K562 (cell line): ENCODE results near the gene S100P. TPM values are rescaled to one million over a fixed set of nuclear protein-coding genes. Genes with fewer than 3 reads are reported as not detected.

Source experiments
- CCNT2 ChIP-seq: IDR thresholded peaks from 2 replicates; pipeline ENCODE4 v1.6.1; 2011; ENCODE audit warnings: borderline replicate concordance, low read depth, mild to moderate bottlenecking, moderate library complexity, mixed read lengths, low read length; ENCODE audit not compliant: insufficient read length; ENCODE audit errors: extremely low read depth
- SIN3B ChIP-seq: fragments of 450-650 bp; IDR thresholded peaks from 2 replicates; pipeline ENCODE4 v1.6.1; 2017; ENCODE audit warnings: low read depth, mild to moderate bottlenecking, moderate library complexity
- ZNF407 ChIP-seq: fragments of 450-650 bp; IDR thresholded peaks from 2 replicates; pipeline ENCODE4 v1.6.1; 2016; ENCODE audit warnings: low read depth
- ZNF589 ChIP-seq: fragments of 200-800 bp; sonication (Bioruptor generic); IDR thresholded peaks from 2 replicates; pipeline ENCODE4 v1.6.1; 2016; ENCODE audit warnings: low read depth, missing genetic modification characterization, missing compliant biosample characterization
- polyA plus RNA-seq, 8 experiments: library from polyadenylated mRNA; depleted of rRNA in 4 of 8; stranded (reverse) in 5 of 8; unstranded in 3 of 8; fragments of >200 nt; fragmentation: Nextera tagmentation in 2 of 8; fragmentation: Illumina TruSeq in 1 of 8; extraction: Ambion mirVana in 2 of 8; extraction: Trizol in 1 of 8; gene quantifications; 2 replicates each; pipeline versions ENCODE4 v1.2.1 to v1.2.3, GENCODE V29; 2011 to 2014; ENCODE audit warnings: inconsistent platforms in 1 of 8, missing spikeins in 1 of 8
- total RNA-seq, 7 experiments: library from RNA; depleted of rRNA in 6 of 7; stranded (reverse); fragments of >200 nt in 6 of 7; fragmentation: Illumina TruSeq in 2 of 7; extraction: Trizol in 2 of 7; gene quantifications; 2 replicates each; pipeline versions ENCODE4 v1.2.1 to v1.2.3, GENCODE V29; 2011 to 2021; ENCODE audit warnings: low replicate concordance in 1 of 7
- TF ChIP-seq, protein P1 (sequence below): sonication (generic); formaldehyde crosslinking; IDR thresholded peaks from 2 replicates; pipeline ENCODE4 v1.8.1; 2023; ENCODE audit warnings: mild to moderate bottlenecking, missing genetic modification reagents

The S100P gene
- total and polyA plus RNA-seq, 9 of the 15 experiments (the other 6 are each of a cell fraction or from before 2014, with no cell fraction given): 4.1 to 23.8 (median 7.5) TPM

DNA sequence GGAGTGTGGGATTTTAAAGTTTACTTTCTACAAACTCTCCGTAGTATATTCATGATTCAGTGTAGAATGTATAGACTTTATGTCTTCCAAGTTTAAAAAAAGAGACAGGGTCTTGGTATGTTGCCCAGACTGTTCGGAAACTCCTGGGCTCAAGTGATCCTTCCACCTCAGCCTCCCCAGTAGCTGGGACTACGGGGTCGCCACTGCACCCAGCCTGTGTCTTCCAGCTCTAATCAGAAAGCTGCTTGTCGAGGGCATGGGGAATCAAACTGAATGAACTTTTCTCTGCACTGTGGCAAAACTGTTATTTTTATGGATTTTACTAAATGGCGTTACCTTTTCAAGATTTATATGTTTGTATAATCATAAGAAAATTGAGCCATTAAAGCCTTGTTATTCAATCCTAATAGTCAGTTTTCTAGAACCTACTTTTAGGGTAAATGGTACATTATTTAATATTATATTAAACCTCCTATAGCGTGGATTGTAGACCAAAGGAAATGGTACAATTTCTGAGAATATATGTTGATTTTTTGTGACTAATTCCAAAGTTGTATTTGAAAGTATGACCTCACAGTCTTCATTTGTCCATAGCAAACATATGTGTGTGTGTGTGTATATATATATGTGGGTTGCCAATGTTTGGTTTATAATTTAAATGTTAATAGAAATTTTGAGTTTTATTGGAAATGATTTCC is 23.4 kb downstream of the S100P start (continued):
- TF ChIP-seq ZNF589 (CRISPR knock-in tag) (no peak), CCNT2 (no peak), SIN3B (no peak), ZNF407 (no peak; the same call in 1 of the 2 replicates)
- TF ChIP-seq, protein P1, sequence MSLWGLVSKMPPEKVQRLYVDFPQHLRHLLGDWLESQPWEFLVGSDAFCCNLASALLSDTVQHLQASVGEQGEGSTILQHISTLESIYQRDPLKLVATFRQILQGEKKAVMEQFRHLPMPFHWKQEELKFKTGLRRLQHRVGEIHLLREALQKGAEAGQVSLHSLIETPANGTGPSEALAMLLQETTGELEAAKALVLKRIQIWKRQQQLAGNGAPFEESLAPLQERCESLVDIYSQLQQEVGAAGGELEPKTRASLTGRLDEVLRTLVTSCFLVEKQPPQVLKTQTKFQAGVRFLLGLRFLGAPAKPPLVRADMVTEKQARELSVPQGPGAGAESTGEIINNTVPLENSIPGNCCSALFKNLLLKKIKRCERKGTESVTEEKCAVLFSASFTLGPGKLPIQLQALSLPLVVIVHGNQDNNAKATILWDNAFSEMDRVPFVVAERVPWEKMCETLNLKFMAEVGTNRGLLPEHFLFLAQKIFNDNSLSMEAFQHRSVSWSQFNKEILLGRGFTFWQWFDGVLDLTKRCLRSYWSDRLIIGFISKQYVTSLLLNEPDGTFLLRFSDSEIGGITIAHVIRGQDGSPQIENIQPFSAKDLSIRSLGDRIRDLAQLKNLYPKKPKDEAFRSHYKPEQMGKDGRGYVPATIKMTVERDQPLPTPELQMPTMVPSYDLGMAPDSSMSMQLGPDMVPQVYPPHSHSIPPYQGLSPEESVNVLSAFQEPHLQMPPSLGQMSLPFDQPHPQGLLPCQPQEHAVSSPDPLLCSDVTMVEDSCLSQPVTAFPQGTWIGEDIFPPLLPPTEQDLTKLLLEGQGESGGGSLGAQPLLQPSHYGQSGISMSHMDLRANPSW: no peak
